Activated T-cell treated with anti-CD3 and anti-CD28 coated beads, Interleukin-2, amount 50 U/mL, for 4 hours (primary cell): ENCODE data around the gene TET1. TPM values are rescaled to one million over a fixed set of nuclear protein-coding genes. Genes with fewer than 3 reads are reported as not detected.
"Not testable (repeated sequence)": the region's sequence is repeated elsewhere in the genome, so short reads cannot be mapped to it uniquely, and the experiment has no call there.

Experiments used
- ATAC-seq, 2 donors: fragments of 200-7000 bp; cut with Tn5 transposase; one replicate each; pipeline ENCODE4 v1.10.0; 2021
- DNase-seq: peaks from one replicate; pipeline ENCODE4 v3.0.0-alpha.2; 2020
- H3K27me3 Mint-ChIP-seq: one replicate; pipeline ENCODE4 v1.8.0; 2021; ENCODE audit warnings: low read depth, mixed read lengths
- H3K36me3 Mint-ChIP-seq: one replicate; pipeline ENCODE4 v1.8.0; 2022; ENCODE audit warnings: mixed read lengths; ENCODE audit not compliant: insufficient read depth
- H3K4me1 Mint-ChIP-seq: one replicate; pipeline ENCODE4 v1.8.0; 2021; ENCODE audit warnings: low read depth, mixed read lengths
- H3K4me3 Mint-ChIP-seq: one replicate; pipeline ENCODE4 v1.8.0; 2021; ENCODE audit warnings: mild to moderate bottlenecking, moderate library complexity, mixed read lengths
- H3K9me3 Mint-ChIP-seq: one replicate; pipeline ENCODE4 v1.8.0; 2021; ENCODE audit warnings: mixed read lengths
- total RNA-seq, 3 donors: library from RNA; stranded (reverse); gene quantifications; one replicate each; pipeline ENCODE4 v1.2.1, GENCODE V29; 2021

TET1 gene
- total RNA-seq, 3 donors from 2014 or later, result 0.14 to 0.24 (median 0.23) TPM

- Mint-ChIP-seq H3K9me3 (no peaks in the 10 kb centered on the region), H3K4me3 (no peak overlapping the region), H3K4me1 (peaks cover 8% of the 10 kb centered on the region), H3K27me3 (no peaks in the 10 kb centered on the region), H3K36me3 (peaks cover 33% of the 10 kb centered on the region)
- ATAC-seq (no peak), DNase-seq (no peak)
Measured at GRCh38 chr10:68734349-68734748, 174.2 kb downstream of the TET1 start.

GRCh38 chr10:68735119-68735518 lies 175.0 kb downstream of the TET1 start:
- peaks cover 36% of the 10 kb centered on the region for H3K36me3 Mint-ChIP-seq
- no peaks in the 10 kb centered on the region for H3K27me3 Mint-ChIP-seq
- peaks cover 10% of the 10 kb centered on the region for H3K4me1 Mint-ChIP-seq
- H3K9me3 Mint-ChIP-seq, result no peaks in the 10 kb centered on the region
- ATAC-seq (no peak), DNase-seq (no peak)
- H3K4me3 Mint-ChIP-seq, result no peak overlapping the region

- not testable (repeated sequence) for H3K4me3 Mint-ChIP-seq, DNase-seq, ATAC-seq, H3K9me3 Mint-ChIP-seq, H3K27me3 Mint-ChIP-seq, H3K4me1 Mint-ChIP-seq
- H3K36me3 Mint-ChIP-seq, result peaks cover 36% of the 10 kb centered on the region
Measured at GRCh38 chr10:68735739-68736138, 175.6 kb downstream of the TET1 start.

- H3K27me3 Mint-ChIP-seq, H3K4me1 Mint-ChIP-seq, H3K4me3 Mint-ChIP-seq, ATAC-seq, H3K9me3 Mint-ChIP-seq, DNase-seq: not testable (repeated sequence)
- H3K36me3 Mint-ChIP-seq, result peaks cover 19% of the 10 kb centered on the region
Measured at GRCh38 chr10:68740676-68741075, 180.5 kb downstream of the TET1 start.

GRCh38 chr10:68742397-68742796 lies 182.3 kb downstream of the TET1 start:
- no peak overlapping the region for H3K4me3 Mint-ChIP-seq
- H3K36me3 Mint-ChIP-seq, result peaks cover 12% of the 10 kb centered on the region
- H3K4me1 Mint-ChIP-seq, result peaks cover 1% of the 10 kb centered on the region
- ATAC-seq (no peak), DNase-seq (no peak)
- H3K9me3 Mint-ChIP-seq, result no peaks in the 10 kb centered on the region
- no peaks in the 10 kb centered on the region for H3K27me3 Mint-ChIP-seq

Other genes with a start within 250 kb of the TET1 start
- gene HNRNPH3, start 228.3 kb upstream of the TET1 start, total RNA-seq, result 100 to 1,000 TPM; 198 to 215 (median 208) TPM
- gene PBLD, start 227.4 kb upstream of the TET1 start, total RNA-seq, result 1 to 10 TPM in 1 of 3 donors, under 1 TPM in 2; 0.18 to 1.1 (median 0.37) TPM
- 1 to 10 TPM; 4.4 to 7.1 (median 6.9) TPM for gene RUFY2, start 153.1 kb upstream of the TET1 start, total RNA-seq
- 10 to 100 TPM; 15.1 to 27.1 (median 20.0) TPM for gene DNA2, start 88.4 kb upstream of the TET1 start, total RNA-seq
- 10 to 100 TPM; 16.0 to 21.4 (median 18.5) TPM for gene SLC25A16, start 32.8 kb upstream of the TET1 start, total RNA-seq
- 100 to 1,000 TPM; 105 to 120 (median 114) TPM for gene CCAR1, start 160.9 kb downstream of the TET1 start, total RNA-seq